HepG2 (cell line): ENCODE data around the gene RNF135. TPM values are rescaled to one million over a fixed set of nuclear protein-coding genes. Genes with fewer than 3 reads are reported as not detected.

Experiments
- CBX1 ChIP-seq: IDR thresholded peaks from one replicate; pipeline ENCODE4 v1.6.1; 2016; ENCODE audit warnings: antibody characterized with exemption, low read depth
- FIP1L1 ChIP-seq: fragments of 200-400 bp; formaldehyde crosslinking; IDR thresholded peaks from 2 replicates; pipeline ENCODE4 v1.6.1; 2018; ENCODE audit warnings: low read depth, mild to moderate bottlenecking, low read length, moderate library complexity, borderline replicate concordance; ENCODE audit not compliant: insufficient read depth
- HNRNPLL ChIP-seq: fragments of 200-400 bp; formaldehyde crosslinking; IDR thresholded peaks from 2 replicates; pipeline ENCODE4 v1.6.1; 2017; ENCODE audit warnings: mild to moderate bottlenecking, low read depth, low read length; ENCODE audit not compliant: poor library complexity, severe bottlenecking
- SMAD9 ChIP-seq: sonication (generic); formaldehyde crosslinking; IDR thresholded peaks from 2 replicates; pipeline ENCODE4 v1.5.1; 2020; ENCODE audit warnings: mild to moderate bottlenecking, missing genetic modification reagents
- TFDP2 ChIP-seq: sonication (generic); formaldehyde crosslinking; IDR thresholded peaks from 2 replicates; pipeline ENCODE4 v1.4.0; 2020; ENCODE audit warnings: missing genetic modification reagents
- ZFP91 ChIP-seq: sonication (generic); formaldehyde crosslinking; IDR thresholded peaks from 2 replicates; pipeline ENCODE4 v1.9.0; 2022; ENCODE audit warnings: missing genetic modification reagents, mild to moderate bottlenecking, borderline replicate concordance
- ZKSCAN5 ChIP-seq: sonication (generic); formaldehyde crosslinking; IDR thresholded peaks from 2 replicates; pipeline ENCODE4 v1.5.1; 2020; ENCODE audit warnings: mild to moderate bottlenecking, missing genetic modification reagents
- ZKSCAN8 ChIP-seq: IDR thresholded peaks from 2 replicates; pipeline ENCODE4 v1.6.1; 2016; ENCODE audit warnings: borderline replicate concordance, missing genetic modification reagents, missing compliant biosample characterization
- ZNF121 ChIP-seq: sonication (generic); formaldehyde crosslinking; IDR thresholded peaks from 2 replicates; pipeline ENCODE4 v1.5.0; 2020; ENCODE audit warnings: mild to moderate bottlenecking, missing genetic modification reagents
- ZNF431 ChIP-seq: sonication (generic); formaldehyde crosslinking; IDR thresholded peaks from 2 replicates; pipeline ENCODE4 v1.9.0; 2022; ENCODE audit warnings: missing genetic modification reagents, low read depth, mild to moderate bottlenecking, borderline replicate concordance
- ZNF614 ChIP-seq: IDR thresholded peaks from 2 replicates; pipeline ENCODE4 v1.6.1; 2018; ENCODE audit warnings: missing biosample characterization, missing genetic modification reagents, inconsistent platforms, borderline replicate concordance
- ZNF678 ChIP-seq: sonication (generic); formaldehyde crosslinking; IDR thresholded peaks from 2 replicates; pipeline ENCODE4 v1.4.0; 2020; ENCODE audit warnings: mild to moderate bottlenecking, missing genetic modification reagents
- ZNF687 ChIP-seq: sonication (generic); formaldehyde crosslinking; IDR thresholded peaks from 2 replicates; pipeline ENCODE4 v1.5.1; 2020; ENCODE audit warnings: mild to moderate bottlenecking, missing genetic modification reagents, moderate library complexity
- ZNF792 ChIP-seq: IDR thresholded peaks from 2 replicates; pipeline ENCODE4 v1.6.1; 2016
- ZNF800 ChIP-seq: sonication (generic); formaldehyde crosslinking; IDR thresholded peaks from 2 replicates; pipeline ENCODE4 v1.4.0; 2020; ENCODE audit warnings: missing genetic modification reagents
- ZSCAN31 ChIP-seq: sonication (generic); formaldehyde crosslinking; IDR thresholded peaks from 2 replicates; pipeline ENCODE4 v1.5.0; 2020; ENCODE audit warnings: low read depth, mild to moderate bottlenecking, missing genetic modification reagents
- polyA plus RNA-seq, 8 experiments: library from polyadenylated mRNA; depleted of rRNA in 3 of 8; stranded (reverse) in 7 of 8; unstranded in 1 of 8; fragments of >200 nt; fragmentation: Illumina TruSeq in 4 of 8; extraction: Trizol in 4 of 8; gene quantifications; 2 replicates each; pipeline versions ENCODE4 v1.2.1 to v1.2.3, GENCODE V29; 2011 to 2016; ENCODE audit warnings: low read depth in 4 of 8, missing spikeins in 1 of 8, mixed read lengths in 1 of 8; ENCODE audit not compliant: insufficient read depth in 1 of 8
- total RNA-seq, 5 experiments: library from RNA; depleted of rRNA; stranded (reverse); fragments of >200 nt; fragmentation: Illumina TruSeq; extraction: Trizol; gene quantifications; 2 replicates each; pipeline ENCODE4 v1.2.3, GENCODE V29; 2016; ENCODE audit warnings: low read depth in 1 of 5
- TF ChIP-seq, protein P1 (sequence below): sonication (generic); formaldehyde crosslinking; IDR thresholded peaks from 2 replicates; pipeline ENCODE4 v1.5.0; 2020; ENCODE audit warnings: mild to moderate bottlenecking, missing genetic modification reagents

RNF135 gene
- total and polyA plus RNA-seq, 2 of the 13 experiments (the other 11 are each of a cell fraction or from before 2014, with no cell fraction given): not detected

DNA sequence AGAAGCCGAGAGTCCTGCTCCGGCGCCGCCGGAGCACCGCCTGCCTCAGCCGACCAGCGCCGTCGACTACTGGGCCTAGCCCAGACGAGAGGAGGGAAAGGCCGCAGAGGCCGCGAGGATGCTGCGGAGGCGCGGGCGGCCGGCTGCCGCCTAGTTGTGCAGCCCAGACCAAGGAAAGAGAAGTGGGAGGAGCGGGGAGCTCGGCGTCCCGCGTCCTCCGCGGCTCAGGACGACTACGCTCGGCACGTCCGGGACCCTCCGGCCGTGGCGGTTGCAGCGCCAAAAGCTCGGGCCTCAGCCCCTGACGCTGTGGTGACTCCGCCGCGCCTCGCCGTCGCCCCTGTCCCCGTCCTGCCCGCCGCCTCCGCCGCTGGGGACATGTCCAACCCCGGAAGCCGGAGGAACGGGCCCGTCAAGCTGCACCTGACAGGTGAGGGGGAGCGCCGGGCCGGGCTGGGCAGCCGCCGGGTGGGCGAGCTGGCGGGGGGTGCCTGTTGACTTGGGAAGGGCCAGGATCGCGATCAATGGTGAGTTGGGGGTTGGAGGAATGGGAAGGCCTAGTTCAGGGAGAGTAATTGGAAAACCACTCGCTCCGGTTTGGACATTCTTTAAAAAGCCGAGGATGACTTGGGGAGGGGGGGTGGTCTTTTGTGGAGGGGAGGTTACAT is 37.7 kb downstream of the RNF135 start (continued):
- peak; percentile 75; the same call in 1 of the 2 replicates for TF ChIP-seq ZFP91 (CRISPR knock-in tag)
- TF ChIP-seq ZNF800 (CRISPR knock-in tag): peak; percentile 61; the same call in 1 of the 2 replicates
- 0 out of 2 replicates have a peak, but pooled peaks have one; percentile 17 for TF ChIP-seq TFDP2 (CRISPR knock-in tag)
- TF ChIP-seq ZNF431: no peak
- TF ChIP-seq HNRNPLL: peak; percentile 98
- no peak for TF ChIP-seq ZSCAN31 (CRISPR knock-in tag)
- TF ChIP-seq, protein P1, sequence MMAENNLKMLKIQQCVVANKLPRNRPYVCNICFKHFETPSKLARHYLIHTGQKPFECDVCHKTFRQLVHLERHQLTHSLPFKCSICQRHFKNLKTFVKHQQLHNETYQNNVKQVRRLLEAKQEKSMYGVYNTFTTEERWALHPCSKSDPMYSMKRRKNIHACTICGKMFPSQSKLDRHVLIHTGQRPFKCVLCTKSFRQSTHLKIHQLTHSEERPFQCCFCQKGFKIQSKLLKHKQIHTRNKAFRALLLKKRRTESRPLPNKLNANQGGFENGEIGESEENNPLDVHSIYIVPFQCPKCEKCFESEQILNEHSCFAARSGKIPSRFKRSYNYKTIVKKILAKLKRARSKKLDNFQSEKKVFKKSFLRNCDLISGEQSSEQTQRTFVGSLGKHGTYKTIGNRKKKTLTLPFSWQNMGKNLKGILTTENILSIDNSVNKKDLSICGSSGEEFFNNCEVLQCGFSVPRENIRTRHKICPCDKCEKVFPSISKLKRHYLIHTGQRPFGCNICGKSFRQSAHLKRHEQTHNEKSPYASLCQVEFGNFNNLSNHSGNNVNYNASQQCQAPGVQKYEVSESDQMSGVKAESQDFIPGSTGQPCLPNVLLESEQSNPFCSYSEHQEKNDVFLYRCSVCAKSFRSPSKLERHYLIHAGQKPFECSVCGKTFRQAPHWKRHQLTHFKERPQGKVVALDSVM (CRISPR knock-in tag): peak; percentile 37; the same call in 1 of the 2 replicates
- TF ChIP-seq SMAD9 (CRISPR knock-in tag): 0 out of 2 replicates have a peak, but pooled peaks have one; percentile 21
- no peak for TF ChIP-seq CBX1
- no peak for TF ChIP-seq ZKSCAN8 (CRISPR knock-in tag)
- TF ChIP-seq ZNF614 (CRISPR knock-in tag): no peak
- no peak for TF ChIP-seq ZNF678 (CRISPR knock-in tag)
- peak; percentile 30; the same call in 1 of the 2 replicates for TF ChIP-seq ZNF121 (CRISPR knock-in tag)
- no peak for TF ChIP-seq ZKSCAN5
- TF ChIP-seq FIP1L1: no peak
- TF ChIP-seq ZNF687 (CRISPR knock-in tag): peak; percentile 83
- no peak for TF ChIP-seq ZNF792 (CRISPR knock-in tag)
